ENCODE data around the gene FRMD3.

The FRMD3 gene

GRCh38 chr9:83385317-83385716 is 152.9 kb downstream of the FRMD3 start:
- TF ChIP-seq CTCF (IDR thresholded peaks at IDR 0.05; ENCODE audit: control insufficient read depth, extremely low read depth, insufficient read depth) = no peak
- no peak overlapping the region for H3K4me3 ChIP-seq (ENCODE audit: low read depth, low read length)
- DNase-seq (ENCODE audit: low read depth) = no peak

- TF ChIP-seq CTCF (IDR thresholded peaks at IDR 0.05; ENCODE audit: control insufficient read depth, extremely low read depth, insufficient read depth) = no peak
These were observed 154.0 kb downstream of the FRMD3 start for GRCh38 chr9:83384214-83384613.

GRCh38 chr9:83383034-83383433 is 155.2 kb downstream of the FRMD3 start:
- H3K4me3 ChIP-seq (ENCODE audit: low read depth, low read length) = no peak overlapping the region
- TF ChIP-seq CTCF (IDR thresholded peaks at IDR 0.05; ENCODE audit: control insufficient read depth, extremely low read depth, insufficient read depth) = no peak
- no peak for DNase-seq (ENCODE audit: low read depth)

More at GRCh38 chr9:83384214-83384613, 154.0 kb downstream of the FRMD3 start:
- H3K4me3 ChIP-seq (ENCODE audit: low read depth, low read length) = no peak overlapping the region
- no peak for DNase-seq (ENCODE audit: low read depth)

GRCh38 chr9:83382421-83382820 is 155.8 kb downstream of the FRMD3 start:
- H3K4me3 ChIP-seq (ENCODE audit: low read depth, low read length) = no peak overlapping the region
- no peak for DNase-seq (ENCODE audit: low read depth)
- TF ChIP-seq CTCF (IDR thresholded peaks at IDR 0.05; ENCODE audit: control insufficient read depth, extremely low read depth, insufficient read depth) = no peak

- no peak for DNase-seq (ENCODE audit: low read depth)
- H3K4me3 ChIP-seq (ENCODE audit: low read depth, low read length) = no peak overlapping the region
- TF ChIP-seq CTCF (IDR thresholded peaks at IDR 0.05; ENCODE audit: control insufficient read depth, extremely low read depth, insufficient read depth) = no peak
These were observed 159.2 kb downstream of the FRMD3 start for GRCh38 chr9:83379045-83379444.

GRCh38 chr9:83372957-83373356 is 165.2 kb downstream of the FRMD3 start:
- TF ChIP-seq CTCF (IDR thresholded peaks at IDR 0.05; ENCODE audit: control insufficient read depth, extremely low read depth, insufficient read depth) = no peak
- no peak overlapping the region for H3K4me3 ChIP-seq (ENCODE audit: low read depth, low read length)
- no peak for DNase-seq (ENCODE audit: low read depth)

GRCh38 chr9:83367326-83367725 is 170.9 kb downstream of the FRMD3 start:
- DNase-seq (ENCODE audit: low read depth) = no peak
- no peak for TF ChIP-seq CTCF (IDR thresholded peaks at IDR 0.05; ENCODE audit: control insufficient read depth, extremely low read depth, insufficient read depth)
- no peak overlapping the region for H3K4me3 ChIP-seq (ENCODE audit: low read depth, low read length)
